Kidney (tissue), 14 donors: ENCODE measurements around the gene IER2. TPM values are rescaled to one million over a fixed set of nuclear protein-coding genes. Genes with fewer than 3 reads are reported as not detected.
"Not testable (repeated sequence)": the region's sequence is repeated elsewhere in the genome, so short reads cannot be mapped to it uniquely, and the experiment has no call there.

ENCODE experiments used
- DNase-seq, 5 donors: peaks; one replicate each; pipeline ENCODE4 v3.0.0-alpha.2; 2013 to 2020
- FAIRE-seq: peaks from 2 replicates; lab custom pipeline; 2012; peaks lifted over from hg19 to GRCh38; lab: Jason Lieb, UNC
- H3K27ac ChIP-seq, 2 donors: one replicate each; pipeline ENCODE4 v1.7.0; 2013; ENCODE audit warnings: low read depth in 2 of 2, low read length in 2 of 2, inconsistent platforms in 1 of 2
- H3K27me3 ChIP-seq: one replicate; pipeline ENCODE4 v1.7.1; 2013; ENCODE audit warnings: low read length, inconsistent platforms; ENCODE audit not compliant: control insufficient read depth, insufficient read depth
- H3K36me3 ChIP-seq, 3 donors: one replicate each; pipeline versions ENCODE4 v1.7.0 to v1.7.1; 2013; ENCODE audit warnings: low read length in 3 of 3, control low read depth in 1 of 3, inconsistent platforms in 1 of 3; ENCODE audit not compliant: insufficient read depth in 3 of 3, control insufficient read depth in 2 of 3
- H3K4me1 ChIP-seq, 3 donors: one replicate each; pipeline versions ENCODE4 v1.7.0 to v1.7.1; 2013; ENCODE audit warnings: low read length in 3 of 3, inconsistent platforms in 1 of 3, low read depth in 1 of 3; ENCODE audit not compliant: control insufficient read depth in 2 of 3, insufficient read depth in 2 of 3
- H3K4me3 ChIP-seq, 3 donors: one replicate each; pipeline versions ENCODE4 v1.7.0 to v1.8.1; 2013; ENCODE audit warnings: low read length in 3 of 3, control low read depth in 1 of 3, inconsistent platforms in 1 of 3
- H3K9ac ChIP-seq, 3 donors: one replicate each; pipeline versions ENCODE4 v1.7.0 to v1.7.1; 2013; ENCODE audit warnings: low read length in 3 of 3, control low read depth in 1 of 3, inconsistent platforms in 1 of 3
- H3K9me3 ChIP-seq, 3 donors: one replicate each; pipeline versions ENCODE4 v1.7.0 to v1.7.1; 2013; ENCODE audit warnings: low read length in 3 of 3, control low read depth in 1 of 3, inconsistent platforms in 1 of 3; ENCODE audit not compliant: control insufficient read depth in 2 of 3, insufficient read depth in 1 of 3
- intact Hi-C: fragments of 100-400 bp; cut with DNase I; formaldehyde crosslinking; loops from one replicate; pipeline ENCODE4 v1.11.1; 2022
- polyA plus RNA-seq: library from polyadenylated mRNA; stranded (reverse); fragments of 350-450 nt; fragmentation: Illumina TruSeq; extraction: RNeasy Lipid Tissue Mini Kit (QIAGEN cat#74804); gene quantifications from one replicate; pipeline ENCODE4 v1.2.3, GENCODE V29; 2014; ENCODE audit warnings: low read depth, low replicate concordance; ENCODE audit not compliant: insufficient read depth
- total RNA-seq: library from RNA; stranded (reverse); fragmentation: NEBNext Ultra II Directional; extraction: Animal tissue kit (Norgen Biotek cat#: 25700); gene quantifications from one replicate; pipeline ENCODE4 v1.2.1, GENCODE V29; 2021
- TF ChIP-seq, protein P1 (sequence below): IDR thresholded peaks from 3 replicates; pipeline ENCODE4 v1.5.1; 2012; ENCODE audit warnings: mild to moderate bottlenecking, moderate library complexity, borderline replicate concordance; ENCODE audit not compliant: insufficient read depth; ENCODE audit errors: extremely low read depth
- donor health status: control.
- donor health status: control.
- donor health status: control.
- donor health status: control.
- donor health status: control.
- donor health status: DM: yes; HTN: yes; CAD: no.
- donor health status: Normal renal cell carcinoma (clear cell type).

The IER2 gene
- total and polyA plus RNA-seq, 2 donors from 2014 or later: 73.9 to 96.7 TPM

DNA sequence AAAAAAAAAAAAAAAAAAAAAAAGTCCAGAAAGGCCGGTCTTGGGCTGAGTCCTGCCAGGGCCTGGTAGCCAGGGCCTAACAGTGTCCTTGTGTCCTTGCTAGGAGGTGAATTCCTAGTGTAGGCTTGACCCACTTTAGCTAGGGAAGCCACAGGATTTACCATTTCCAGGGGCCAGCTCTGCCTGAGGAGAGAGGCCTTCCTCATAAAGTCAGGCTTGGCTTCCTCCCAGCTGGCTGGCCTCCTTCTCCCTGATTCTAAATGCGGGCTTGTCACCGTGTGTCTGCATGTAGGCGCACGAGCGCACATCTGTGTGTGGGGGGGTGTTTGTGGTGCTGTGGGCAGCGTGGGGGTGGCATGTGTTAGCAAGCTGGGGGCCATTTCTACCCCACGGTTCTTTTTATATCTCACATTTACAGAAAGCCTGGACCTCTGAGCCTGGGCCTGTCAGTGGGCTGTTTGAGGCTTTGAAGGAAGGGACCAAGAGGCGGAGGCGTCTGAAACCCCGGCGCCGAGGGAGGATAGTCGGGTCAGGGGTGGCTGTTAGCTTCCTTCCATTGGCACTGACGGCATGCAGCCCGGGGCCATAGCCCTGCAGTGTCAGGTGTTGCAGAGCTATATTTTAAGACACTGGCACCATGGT lies 31.7 kb downstream of the IER2 start:
- H3K27me3 ChIP-seq: no peaks in the 10 kb centered on the region
- peak; percentile 58 to 89 (median 77) for DNase-seq
- H3K27ac ChIP-seq: no peak overlapping the region
- H3K9me3 ChIP-seq: no peaks in the 10 kb centered on the region
- no peak for FAIRE-seq
- no peaks in the 10 kb centered on the region for H3K36me3 ChIP-seq
- H3K4me3 ChIP-seq: no peak overlapping the region
- H3K4me1 ChIP-seq: peaks cover 0 to 6% (median 0%) of the 10 kb centered on the region in 3 donors
- H3K9ac ChIP-seq: peak overlapping the region in 1 of 3 donors; percentile 26
- TF ChIP-seq, protein P1, sequence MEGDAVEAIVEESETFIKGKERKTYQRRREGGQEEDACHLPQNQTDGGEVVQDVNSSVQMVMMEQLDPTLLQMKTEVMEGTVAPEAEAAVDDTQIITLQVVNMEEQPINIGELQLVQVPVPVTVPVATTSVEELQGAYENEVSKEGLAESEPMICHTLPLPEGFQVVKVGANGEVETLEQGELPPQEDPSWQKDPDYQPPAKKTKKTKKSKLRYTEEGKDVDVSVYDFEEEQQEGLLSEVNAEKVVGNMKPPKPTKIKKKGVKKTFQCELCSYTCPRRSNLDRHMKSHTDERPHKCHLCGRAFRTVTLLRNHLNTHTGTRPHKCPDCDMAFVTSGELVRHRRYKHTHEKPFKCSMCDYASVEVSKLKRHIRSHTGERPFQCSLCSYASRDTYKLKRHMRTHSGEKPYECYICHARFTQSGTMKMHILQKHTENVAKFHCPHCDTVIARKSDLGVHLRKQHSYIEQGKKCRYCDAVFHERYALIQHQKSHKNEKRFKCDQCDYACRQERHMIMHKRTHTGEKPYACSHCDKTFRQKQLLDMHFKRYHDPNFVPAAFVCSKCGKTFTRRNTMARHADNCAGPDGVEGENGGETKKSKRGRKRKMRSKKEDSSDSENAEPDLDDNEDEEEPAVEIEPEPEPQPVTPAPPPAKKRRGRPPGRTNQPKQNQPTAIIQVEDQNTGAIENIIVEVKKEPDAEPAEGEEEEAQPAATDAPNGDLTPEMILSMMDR: no peak
- intact Hi-C loops: no loop called here

DNA sequence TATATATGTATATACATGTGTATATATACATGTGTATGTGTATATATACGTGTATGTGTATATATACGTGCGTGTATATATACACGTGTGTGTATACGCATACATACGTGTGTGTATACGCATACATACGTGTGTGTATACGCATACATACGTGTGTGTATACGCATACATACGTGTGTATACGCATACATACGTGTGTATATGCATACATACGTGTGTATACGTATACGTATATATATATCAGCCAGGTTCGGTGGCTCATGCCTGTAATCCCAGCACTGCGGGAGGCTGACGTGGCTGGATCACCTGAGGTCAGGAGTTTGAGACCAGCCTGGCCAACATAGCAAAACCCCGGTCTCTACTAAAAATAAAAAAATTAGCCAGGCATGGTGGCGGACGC lies 34.7 kb downstream of the IER2 start:
- H3K4me3 ChIP-seq, H3K27me3 ChIP-seq, H3K27ac ChIP-seq, H3K36me3 ChIP-seq, H3K4me1 ChIP-seq, H3K9ac ChIP-seq, H3K9me3 ChIP-seq, DNase-seq, intact Hi-C loops, FAIRE-seq: not testable (repeated sequence)

DNA sequence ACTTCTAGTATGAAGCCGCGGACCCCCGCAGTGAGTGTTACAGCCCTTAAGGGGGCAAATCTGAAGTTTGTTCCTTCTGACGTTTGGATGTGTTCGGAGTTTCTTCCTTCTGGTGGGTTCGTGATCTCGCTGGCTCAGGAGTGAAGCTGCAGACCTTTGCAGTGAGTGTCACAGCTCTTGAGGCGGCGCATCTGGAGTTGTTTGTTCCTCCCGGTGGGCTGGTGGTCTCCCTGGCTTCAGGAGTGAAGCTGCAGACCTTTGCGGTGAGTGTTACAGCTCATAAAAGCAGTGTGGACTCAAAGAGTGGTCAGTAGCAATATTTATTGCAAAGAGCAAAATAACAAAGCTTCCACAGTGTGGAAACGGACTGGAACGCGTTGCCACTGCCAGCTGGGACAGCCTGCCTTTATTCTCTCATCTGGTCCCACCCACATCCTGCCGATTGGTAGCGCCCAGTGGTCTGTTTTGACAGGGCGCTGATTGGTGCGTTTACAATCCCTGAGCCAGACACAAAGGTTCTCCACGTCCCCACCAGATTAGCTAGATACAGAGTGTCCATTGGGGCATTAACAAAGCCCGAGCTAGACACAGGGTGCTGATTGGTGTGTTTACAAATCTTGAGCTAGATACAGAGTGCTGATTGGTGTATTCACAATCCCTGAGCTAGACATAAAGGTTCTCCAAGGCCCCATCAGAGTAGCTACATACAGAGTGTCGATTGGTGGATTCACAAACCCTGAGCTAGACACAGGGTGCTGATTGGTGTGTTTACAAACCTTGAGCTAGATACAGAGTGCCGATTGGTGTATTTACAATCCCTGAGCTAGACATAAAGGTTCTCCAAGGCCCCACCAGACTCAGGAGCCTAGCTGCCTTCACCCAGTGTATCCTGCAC lies 35.8 kb downstream of the IER2 start:
- H3K9me3 ChIP-seq, H3K9ac ChIP-seq, H3K27me3 ChIP-seq, H3K36me3 ChIP-seq, H3K4me3 ChIP-seq, H3K27ac ChIP-seq, H3K4me1 ChIP-seq, FAIRE-seq, intact Hi-C loops: not testable (repeated sequence)
- peak in 1 of 5 donors; percentile 51 for DNase-seq

DNA sequence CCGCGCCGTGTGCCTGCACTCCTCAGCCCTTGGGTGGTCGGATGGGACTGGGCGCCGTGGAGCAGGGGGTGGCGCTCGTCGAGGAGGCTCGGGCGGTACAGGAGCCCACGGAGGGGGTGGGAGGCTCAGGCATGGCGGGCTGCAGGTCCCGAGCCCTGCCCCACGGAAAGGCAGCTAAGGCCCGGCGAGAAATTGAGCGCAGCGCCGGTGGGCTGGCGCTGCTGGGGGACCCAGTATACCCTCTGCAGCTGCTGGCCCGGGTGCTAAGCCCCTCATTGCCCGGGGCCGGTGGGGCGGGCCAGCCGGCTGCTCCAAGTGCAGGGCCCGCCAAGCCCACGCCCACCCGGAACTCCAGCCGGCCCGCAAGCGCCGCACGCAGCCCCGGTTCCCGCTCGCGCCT lies 36.5 kb downstream of the IER2 start:
- not testable (repeated sequence) for H3K4me1 ChIP-seq

DNA sequence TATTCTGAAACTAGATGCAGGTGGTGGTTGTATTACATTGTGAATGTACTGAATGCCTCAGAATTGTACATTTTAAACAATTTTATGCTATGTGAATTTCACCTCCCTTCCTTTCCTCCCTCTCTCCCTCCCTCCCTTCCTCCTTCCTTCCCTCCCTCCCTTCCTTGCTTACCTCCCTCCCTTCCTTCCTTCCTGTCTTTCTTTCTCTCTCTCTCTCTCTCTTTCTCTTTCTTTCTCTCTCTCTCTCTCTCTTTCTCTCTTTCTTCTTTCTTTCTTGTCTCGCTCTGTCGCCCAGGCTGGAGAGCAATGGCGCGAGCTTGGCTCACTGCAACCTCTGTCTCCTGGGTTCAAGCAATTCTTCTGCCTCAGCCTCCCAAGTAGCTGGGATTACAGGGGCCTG lies 37.2 kb downstream of the IER2 start:
- no peak for FAIRE-seq

More for the DNA sequence above, 36.5 kb downstream of the IER2 start:
- intact Hi-C loops, H3K27me3 ChIP-seq, H3K36me3 ChIP-seq, H3K27ac ChIP-seq, FAIRE-seq, H3K9me3 ChIP-seq, DNase-seq, H3K4me3 ChIP-seq, H3K9ac ChIP-seq: not testable (repeated sequence)

More for the DNA sequence above, 37.2 kb downstream of the IER2 start:
- Histone ChIP-seq H3K9ac (no peak overlapping the region), H3K9me3 (no peaks in the 10 kb centered on the region), H3K27me3 (no peaks in the 10 kb centered on the region), H3K4me1 (peaks cover 0 to 4% (median 0%) of the 10 kb centered on the region in 3 donors), H3K4me3 (no peak overlapping the region), H3K36me3 (no peaks in the 10 kb centered on the region), H3K27ac (no peak overlapping the region)
- TF ChIP-seq, protein P1: no peak
- DNase-seq: no peak
- intact Hi-C loops: no loop called here
